HEK293T (cell line): ENCODE results near the gene ATXN2L.

Experiments used
- CTCF ChIA-PET: fragments of 350-600 bp; formaldehyde crosslinking; extraction: SDS; loops from one replicate; lab custom pipeline; 2021; ENCODE audit warnings: antibody characterized with exemption, inconsistent platforms; lab: Yijun Ruan, JAX
- POLR2A ChIA-PET: fragments of 350-600 bp; formaldehyde crosslinking; extraction: SDS; loops from one replicate; lab custom pipeline; 2020; ENCODE audit warnings: antibody characterized with exemption, inconsistent platforms; lab: Yijun Ruan, JAX
- DNase-seq: peaks from one replicate; pipeline ENCODE4 v3.0.0; 2012; ENCODE audit warnings: mixed read lengths; ENCODE audit errors: extremely low spot score
- ARNT ChIP-seq: fragments of 450-650 bp; IDR thresholded peaks from 2 replicates; pipeline ENCODE4 v1.6.1; 2017; ENCODE audit warnings: mild to moderate bottlenecking
- BHLHE40 ChIP-seq: fragments of 450-650 bp; IDR thresholded peaks from 2 replicates; pipeline ENCODE4 v1.6.1; 2016; ENCODE audit warnings: mild to moderate bottlenecking, moderate library complexity, borderline replicate concordance
- CTBP1 ChIP-seq: fragments of 450-650 bp; IDR thresholded peaks from 2 replicates; pipeline ENCODE4 v1.6.1; 2016; ENCODE audit warnings: borderline replicate concordance
- ELF4 ChIP-seq: fragments of 450-650 bp; IDR thresholded peaks from 2 replicates; pipeline ENCODE4 v1.6.1; 2017; ENCODE audit warnings: antibody characterized with exemption
- FOXA1 ChIP-seq: fragments of 450-650 bp; IDR thresholded peaks from 2 replicates; pipeline ENCODE4 v1.6.1; 2016; ENCODE audit warnings: mild to moderate bottlenecking
- FOXK2 ChIP-seq: fragments of 450-650 bp; IDR thresholded peaks from 2 replicates; pipeline ENCODE4 v1.6.1; 2016; ENCODE audit warnings: mild to moderate bottlenecking
- FOXM1 ChIP-seq: fragments of 450-650 bp; IDR thresholded peaks from 2 replicates; pipeline ENCODE4 v1.6.1; 2017; ENCODE audit warnings: mild to moderate bottlenecking, borderline replicate concordance
- HDGF ChIP-seq: fragments of 450-650 bp; IDR thresholded peaks from 2 replicates; pipeline ENCODE4 v1.6.1; 2017; ENCODE audit warnings: antibody characterized with exemption, borderline replicate concordance
- L3MBTL2 ChIP-seq: fragments of 450-650 bp; conservative IDR thresholded peaks from 2 replicates; pipeline ENCODE4 v1.6.1; 2016; ENCODE audit warnings: mild to moderate bottlenecking
- LEF1 ChIP-seq: fragments of 450-650 bp; IDR thresholded peaks from 2 replicates; pipeline ENCODE4 v1.6.1; 2017; ENCODE audit warnings: mild to moderate bottlenecking, borderline replicate concordance
- NFRKB ChIP-seq: fragments of 450-650 bp; IDR thresholded peaks from 2 replicates; pipeline ENCODE4 v1.6.1; 2016; ENCODE audit warnings: mild to moderate bottlenecking, moderate library complexity
- SP1 ChIP-seq: fragments of 450-650 bp; IDR thresholded peaks from 2 replicates; pipeline ENCODE4 v1.6.1; 2017
- SUZ12 ChIP-seq: fragments of 450-650 bp; IDR thresholded peaks from 2 replicates; pipeline ENCODE4 v1.6.1; 2016; ENCODE audit warnings: mild to moderate bottlenecking
- TARDBP ChIP-seq: fragments of 450-650 bp; IDR thresholded peaks from 2 replicates; pipeline ENCODE4 v1.6.1; 2016
- ZNF384 ChIP-seq: fragments of 450-650 bp; IDR thresholded peaks from 2 replicates; pipeline ENCODE4 v1.6.1; 2016
- TF ChIP-seq, protein P1 (sequence below): fragments of 450-650 bp; IDR thresholded peaks from 2 replicates; pipeline ENCODE4 v1.6.1; 2016

ATXN2L gene

GRCh38 chr16:28837672-28838557 lies 15.1 kb downstream of the ATXN2L start:
- ChIA-PET POLR2A (interaction anchor here (1.4 to 4.5 kb wide), 4 partner anchors 8 to 25 kb away, joined by 10 to 26 read pairs (median 13); partner anchors contain the start of genes ATXN2L, SH2B1 and TUFM), CTCF (interaction anchor here (0.6 kb wide), 1 partner anchor 1856 kb away, joined by 3 read pairs; no protein-coding TSS in a partner anchor)
- no peak for TF ChIP-seq ZNF384
- TF ChIP-seq ARNT = no peak
- TF ChIP-seq HDGF = no peak
- TF ChIP-seq LEF1 = no peak
- no peak for TF ChIP-seq CTBP1
- TF ChIP-seq SP1 = no peak
- no peak for TF ChIP-seq L3MBTL2
- no peak for TF ChIP-seq ELF4
- TF ChIP-seq BHLHE40 = no peak
- no peak for TF ChIP-seq FOXM1
- no peak for DNase-seq

- TF ChIP-seq NFRKB (no peak), FOXA1 (no peak), FOXK2 (no peak), ELF4 (no peak), ARNT (no peak), L3MBTL2 (no peak), CTBP1 (no peak)
- TF ChIP-seq, protein P1, sequence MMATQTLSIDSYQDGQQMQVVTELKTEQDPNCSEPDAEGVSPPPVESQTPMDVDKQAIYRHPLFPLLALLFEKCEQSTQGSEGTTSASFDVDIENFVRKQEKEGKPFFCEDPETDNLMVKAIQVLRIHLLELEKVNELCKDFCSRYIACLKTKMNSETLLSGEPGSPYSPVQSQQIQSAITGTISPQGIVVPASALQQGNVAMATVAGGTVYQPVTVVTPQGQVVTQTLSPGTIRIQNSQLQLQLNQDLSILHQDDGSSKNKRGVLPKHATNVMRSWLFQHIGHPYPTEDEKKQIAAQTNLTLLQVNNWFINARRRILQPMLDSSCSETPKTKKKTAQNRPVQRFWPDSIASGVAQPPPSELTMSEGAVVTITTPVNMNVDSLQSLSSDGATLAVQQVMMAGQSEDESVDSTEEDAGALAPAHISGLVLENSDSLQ = no peak
- CTCF ChIA-PET = no interaction called here
- POLR2A ChIA-PET = interaction anchor here (1.4 to 4.5 kb wide), 3 partner anchors 11 to 24 kb away, joined by 10 to 26 read pairs (median 16); partner anchors contain the start of genes ATXN2L and SH2B1
- DNase-seq = no peak
Measured at GRCh38 chr16:28838558-28838918, 15.7 kb downstream of the ATXN2L start.

DNA sequence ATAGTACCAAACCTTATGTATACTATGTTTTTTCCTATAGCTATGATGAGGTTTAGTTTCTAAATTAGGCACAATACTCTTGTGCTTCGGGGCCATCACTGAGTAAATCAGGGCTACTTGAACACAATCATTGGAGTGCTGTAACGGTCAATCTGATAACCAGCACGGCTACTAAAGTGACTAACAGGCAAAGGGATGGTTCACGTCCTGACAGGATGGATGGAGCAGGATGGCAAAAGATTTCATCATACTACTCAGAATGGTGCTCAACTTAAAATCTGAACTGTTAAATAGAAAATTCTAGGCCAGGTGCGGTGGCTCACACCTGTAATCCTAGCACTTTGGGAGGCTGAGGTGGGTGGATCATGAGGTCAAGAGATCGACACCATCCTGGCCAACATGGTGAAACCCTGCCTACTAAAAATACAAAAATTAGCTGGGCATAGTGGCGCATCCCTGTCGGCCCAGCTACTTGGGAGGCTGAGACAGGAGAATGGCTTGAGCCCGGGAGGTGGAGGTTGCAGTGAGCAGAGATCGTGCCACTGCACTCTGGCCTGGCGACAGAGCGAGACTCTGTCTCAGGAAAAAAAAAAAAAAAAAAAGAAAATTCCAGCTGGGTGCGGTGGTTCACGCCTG lies 16.3 kb downstream of the ATXN2L start:
- CTCF ChIA-PET = no interaction called here
- TF ChIP-seq CTBP1 (no peak), SP1 (no peak), FOXA1 (no peak), FOXK2 (no peak), L3MBTL2 (no peak), SUZ12 (no peak), FOXM1 (no peak), ELF4 (no peak), TARDBP (no peak), ARNT (no peak), HDGF (no peak), NFRKB (no peak), LEF1 (no peak), ZNF384 (no peak), BHLHE40 (no peak)
- TF ChIP-seq, protein P1 = no peak
- no peak for DNase-seq
- POLR2A ChIA-PET = interaction anchor here (1.0 to 3.4 kb wide), 4 partner anchors 11 to 24 kb away, joined by 3 to 16 read pairs (median 6); partner anchors contain the start of gene SH2B1

- ChIA-PET CTCF (no interaction called here), POLR2A (interaction anchor here (1.0 to 1.3 kb wide), 2 partner anchors 16 to 22 kb away, joined by 3 read pairs; no protein-coding TSS in a partner anchor)
- TF ChIP-seq HDGF (no peak), LEF1 (no peak), FOXM1 (no peak), TARDBP (no peak), L3MBTL2 (no peak), ZNF384 (no peak), BHLHE40 (no peak), SUZ12 (no peak), FOXK2 (no peak), FOXA1 (no peak)
- no peak for DNase-seq
Measured at GRCh38 chr16:28839899-28840298, 17.1 kb downstream of the ATXN2L start.

DNA sequence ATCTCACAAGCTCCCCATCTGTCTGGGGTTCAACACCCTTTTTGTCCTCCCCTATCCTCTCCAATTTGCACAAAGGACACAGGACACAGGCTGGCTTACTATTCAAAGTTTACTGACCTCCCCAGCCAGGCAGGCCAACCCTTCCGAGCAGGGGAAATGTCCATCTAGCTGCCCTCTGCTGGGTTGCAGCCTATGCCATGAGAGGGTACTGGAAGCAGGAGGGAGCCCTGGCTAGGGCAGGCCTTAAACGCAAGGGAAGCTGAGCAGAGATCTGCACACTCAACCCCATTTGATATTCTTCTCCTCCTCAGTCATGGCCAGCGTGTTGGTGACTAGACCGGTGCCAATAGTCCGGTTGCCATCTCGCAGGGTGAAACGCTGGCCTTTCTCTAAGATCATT lies 19.9 kb downstream of the ATXN2L start:
- ChIA-PET CTCF (no interaction called here), POLR2A (interaction anchor here (1.1 to 2.9 kb wide), 4 partner anchors 11 to 20 kb away, joined by 3 to 17 read pairs (median 6); partner anchors contain the start of genes ATXN2L and SH2B1)
- DNase-seq = no peak
- TF ChIP-seq FOXA1 (no peak), NFRKB (no peak), SUZ12 (no peak), TARDBP (no peak)

DNA sequence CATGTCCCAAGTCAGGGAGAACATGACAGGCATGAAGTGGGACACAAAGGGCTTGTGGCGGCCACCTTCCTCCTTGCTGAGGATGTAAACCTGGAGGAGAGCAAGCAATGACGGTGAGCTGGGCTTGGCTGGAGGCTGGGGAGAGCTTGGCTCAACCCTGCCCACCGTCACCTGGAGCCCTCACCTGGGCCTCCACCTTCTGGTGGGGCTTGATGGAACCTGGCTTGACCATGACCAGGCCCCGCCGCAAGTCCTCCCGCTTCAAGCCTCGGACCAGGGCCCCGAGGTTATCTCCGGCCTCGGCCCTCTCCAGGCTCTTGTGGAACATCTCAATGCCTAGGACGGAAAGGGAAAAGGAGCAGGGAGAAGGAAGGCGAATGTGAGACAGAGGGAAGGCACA lies 21.0 kb downstream of the ATXN2L start:
- ChIA-PET POLR2A (interaction anchor here (1.3 to 5.9 kb wide), 3 partner anchors 12 to 21 kb away, joined by 5 to 96 read pairs (median 17); partner anchors contain the start of genes ATXN2L and SH2B1), CTCF (no interaction called here)

More for the DNA sequence above, 21.0 kb downstream of the ATXN2L start:
- TF ChIP-seq LEF1 = no peak
- no peak for TF ChIP-seq ARNT
- no peak for TF ChIP-seq TARDBP
- TF ChIP-seq FOXA1 = no peak
- TF ChIP-seq CTBP1 = no peak
- TF ChIP-seq L3MBTL2 = no peak
- TF ChIP-seq SP1 = no peak
- TF ChIP-seq ZNF384 = no peak
- no peak for TF ChIP-seq FOXK2
- TF ChIP-seq SUZ12 = no peak
- TF ChIP-seq, protein P1 = no peak
- TF ChIP-seq BHLHE40 = no peak
- TF ChIP-seq ELF4 = no peak
- no peak for TF ChIP-seq NFRKB
- TF ChIP-seq FOXM1 = no peak
- DNase-seq = no peak
